Measurements from ENCODE around the gene FGF18. TPM values are rescaled to one million over a fixed set of nuclear protein-coding genes. Genes with fewer than 3 reads are reported as not detected.
"Not testable (repeated sequence)": the region's sequence is repeated elsewhere in the genome, so short reads cannot be mapped to it uniquely, and the experiment has no call there.

Gene FGF18
- total and polyA plus RNA-seq, 2 experiments from 2014 or later = 0.56 to 0.86 TPM

DNA sequence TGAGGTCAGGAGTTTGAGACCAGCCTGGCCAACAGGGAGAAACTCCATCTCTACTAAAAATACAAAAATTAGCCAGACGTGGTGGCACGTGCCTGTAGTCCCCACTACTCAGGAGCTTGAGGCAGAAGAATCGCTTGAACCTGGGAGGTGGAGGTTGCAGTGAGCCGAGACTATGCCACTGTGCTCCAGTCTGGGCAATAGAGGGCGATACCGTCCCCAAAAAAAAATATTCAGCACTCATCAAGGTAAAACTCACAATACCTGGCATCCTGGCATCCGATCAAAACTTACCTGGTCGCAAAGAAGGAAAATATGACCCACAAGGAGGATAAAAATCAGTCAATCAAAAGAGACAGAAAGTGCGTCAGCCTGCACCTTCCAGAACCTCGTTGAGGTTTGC, 48.6 kb upstream of the FGF18 start:
- H3K4me1 Mint-ChIP-seq; H3K9me2 ChIP-seq (ENCODE audit: insufficient read depth); H3K4me1 ChIP-seq (ENCODE audit: insufficient read depth); H3K27ac Mint-ChIP-seq; H2AFZ ChIP-seq; H3K79me2 ChIP-seq (replicated peaks; ENCODE audit: insufficient read depth); H4K20me1 ChIP-seq (replicated peaks; ENCODE audit: insufficient read depth); H3K27me3 ChIP-seq (ENCODE audit: insufficient read depth); H3K36me3 Mint-ChIP-seq (ENCODE audit: low read depth); H3K27ac ChIP-seq (ENCODE audit: low read depth); H3K4me2 ChIP-seq; H3K36me3 ChIP-seq (ENCODE audit: insufficient read depth); H3F3A ChIP-seq (replicated peaks; ENCODE audit: low read depth); H3K4me3 Mint-ChIP-seq; H3K9me3 Mint-ChIP-seq; H3K4me3 ChIP-seq: not testable (repeated sequence)
- TF ChIP-seq, protein P1, sequence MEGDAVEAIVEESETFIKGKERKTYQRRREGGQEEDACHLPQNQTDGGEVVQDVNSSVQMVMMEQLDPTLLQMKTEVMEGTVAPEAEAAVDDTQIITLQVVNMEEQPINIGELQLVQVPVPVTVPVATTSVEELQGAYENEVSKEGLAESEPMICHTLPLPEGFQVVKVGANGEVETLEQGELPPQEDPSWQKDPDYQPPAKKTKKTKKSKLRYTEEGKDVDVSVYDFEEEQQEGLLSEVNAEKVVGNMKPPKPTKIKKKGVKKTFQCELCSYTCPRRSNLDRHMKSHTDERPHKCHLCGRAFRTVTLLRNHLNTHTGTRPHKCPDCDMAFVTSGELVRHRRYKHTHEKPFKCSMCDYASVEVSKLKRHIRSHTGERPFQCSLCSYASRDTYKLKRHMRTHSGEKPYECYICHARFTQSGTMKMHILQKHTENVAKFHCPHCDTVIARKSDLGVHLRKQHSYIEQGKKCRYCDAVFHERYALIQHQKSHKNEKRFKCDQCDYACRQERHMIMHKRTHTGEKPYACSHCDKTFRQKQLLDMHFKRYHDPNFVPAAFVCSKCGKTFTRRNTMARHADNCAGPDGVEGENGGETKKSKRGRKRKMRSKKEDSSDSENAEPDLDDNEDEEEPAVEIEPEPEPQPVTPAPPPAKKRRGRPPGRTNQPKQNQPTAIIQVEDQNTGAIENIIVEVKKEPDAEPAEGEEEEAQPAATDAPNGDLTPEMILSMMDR (conservative IDR thresholded peaks at IDR 0.05; ENCODE audit: low read depth in 2 of 2) = peak; percentile 53 to 54
- peak; percentile 82 for ATAC-seq
- peaks cover 11% of the 10 kb centered on the region for H3K27me3 Mint-ChIP-seq (ENCODE audit: insufficient read depth, low read depth, poor library complexity)
- peak; percentile 41 for DNase-seq (ENCODE audit: low spot score)

- no peaks in the 10 kb centered on the region for H3K9me2 ChIP-seq (ENCODE audit: insufficient read depth)
- no peaks in the 10 kb centered on the region for H3K79me2 ChIP-seq (replicated peaks; ENCODE audit: insufficient read depth)
- Mint-ChIP-seq H3K4me1 (no peaks in the 10 kb centered on the region), H3K9me3 (0 out of 3 replicates have a peak, but pooled peaks cover 3% of the 10 kb centered on the region), H3K36me3 (ENCODE audit: low read depth) (no peaks in the 10 kb centered on the region), H3K4me3 (no peak overlapping the region), H3K27me3 (ENCODE audit: insufficient read depth, low read depth, poor library complexity) (peaks cover 11% of the 10 kb centered on the region), H3K27ac (no peak overlapping the region)
- no peaks in the 10 kb centered on the region for H4K20me1 ChIP-seq (replicated peaks; ENCODE audit: insufficient read depth)
- H3K4me1 ChIP-seq (ENCODE audit: insufficient read depth) = no peaks in the 10 kb centered on the region
- no peaks in the 10 kb centered on the region for H3K27me3 ChIP-seq (ENCODE audit: insufficient read depth)
- no peak overlapping the region for H3K4me3 ChIP-seq
- no peak overlapping the region for H3K27ac ChIP-seq (ENCODE audit: low read depth)
- no peak overlapping the region for H2AFZ ChIP-seq
- DNase-seq (ENCODE audit: low spot score) = no peak
- H3K36me3 ChIP-seq (ENCODE audit: insufficient read depth) = no peaks in the 10 kb centered on the region
- no peaks in the 10 kb centered on the region for H3F3A ChIP-seq (replicated peaks; ENCODE audit: low read depth)
- no peak overlapping the region for H3K4me2 ChIP-seq
- peak; percentile 36 for ATAC-seq
- TF ChIP-seq EZH2 (IDR thresholded peaks at IDR 0.05; ENCODE audit: low read depth, unreplicated experiment) = no peak
- TF ChIP-seq, protein P2, sequence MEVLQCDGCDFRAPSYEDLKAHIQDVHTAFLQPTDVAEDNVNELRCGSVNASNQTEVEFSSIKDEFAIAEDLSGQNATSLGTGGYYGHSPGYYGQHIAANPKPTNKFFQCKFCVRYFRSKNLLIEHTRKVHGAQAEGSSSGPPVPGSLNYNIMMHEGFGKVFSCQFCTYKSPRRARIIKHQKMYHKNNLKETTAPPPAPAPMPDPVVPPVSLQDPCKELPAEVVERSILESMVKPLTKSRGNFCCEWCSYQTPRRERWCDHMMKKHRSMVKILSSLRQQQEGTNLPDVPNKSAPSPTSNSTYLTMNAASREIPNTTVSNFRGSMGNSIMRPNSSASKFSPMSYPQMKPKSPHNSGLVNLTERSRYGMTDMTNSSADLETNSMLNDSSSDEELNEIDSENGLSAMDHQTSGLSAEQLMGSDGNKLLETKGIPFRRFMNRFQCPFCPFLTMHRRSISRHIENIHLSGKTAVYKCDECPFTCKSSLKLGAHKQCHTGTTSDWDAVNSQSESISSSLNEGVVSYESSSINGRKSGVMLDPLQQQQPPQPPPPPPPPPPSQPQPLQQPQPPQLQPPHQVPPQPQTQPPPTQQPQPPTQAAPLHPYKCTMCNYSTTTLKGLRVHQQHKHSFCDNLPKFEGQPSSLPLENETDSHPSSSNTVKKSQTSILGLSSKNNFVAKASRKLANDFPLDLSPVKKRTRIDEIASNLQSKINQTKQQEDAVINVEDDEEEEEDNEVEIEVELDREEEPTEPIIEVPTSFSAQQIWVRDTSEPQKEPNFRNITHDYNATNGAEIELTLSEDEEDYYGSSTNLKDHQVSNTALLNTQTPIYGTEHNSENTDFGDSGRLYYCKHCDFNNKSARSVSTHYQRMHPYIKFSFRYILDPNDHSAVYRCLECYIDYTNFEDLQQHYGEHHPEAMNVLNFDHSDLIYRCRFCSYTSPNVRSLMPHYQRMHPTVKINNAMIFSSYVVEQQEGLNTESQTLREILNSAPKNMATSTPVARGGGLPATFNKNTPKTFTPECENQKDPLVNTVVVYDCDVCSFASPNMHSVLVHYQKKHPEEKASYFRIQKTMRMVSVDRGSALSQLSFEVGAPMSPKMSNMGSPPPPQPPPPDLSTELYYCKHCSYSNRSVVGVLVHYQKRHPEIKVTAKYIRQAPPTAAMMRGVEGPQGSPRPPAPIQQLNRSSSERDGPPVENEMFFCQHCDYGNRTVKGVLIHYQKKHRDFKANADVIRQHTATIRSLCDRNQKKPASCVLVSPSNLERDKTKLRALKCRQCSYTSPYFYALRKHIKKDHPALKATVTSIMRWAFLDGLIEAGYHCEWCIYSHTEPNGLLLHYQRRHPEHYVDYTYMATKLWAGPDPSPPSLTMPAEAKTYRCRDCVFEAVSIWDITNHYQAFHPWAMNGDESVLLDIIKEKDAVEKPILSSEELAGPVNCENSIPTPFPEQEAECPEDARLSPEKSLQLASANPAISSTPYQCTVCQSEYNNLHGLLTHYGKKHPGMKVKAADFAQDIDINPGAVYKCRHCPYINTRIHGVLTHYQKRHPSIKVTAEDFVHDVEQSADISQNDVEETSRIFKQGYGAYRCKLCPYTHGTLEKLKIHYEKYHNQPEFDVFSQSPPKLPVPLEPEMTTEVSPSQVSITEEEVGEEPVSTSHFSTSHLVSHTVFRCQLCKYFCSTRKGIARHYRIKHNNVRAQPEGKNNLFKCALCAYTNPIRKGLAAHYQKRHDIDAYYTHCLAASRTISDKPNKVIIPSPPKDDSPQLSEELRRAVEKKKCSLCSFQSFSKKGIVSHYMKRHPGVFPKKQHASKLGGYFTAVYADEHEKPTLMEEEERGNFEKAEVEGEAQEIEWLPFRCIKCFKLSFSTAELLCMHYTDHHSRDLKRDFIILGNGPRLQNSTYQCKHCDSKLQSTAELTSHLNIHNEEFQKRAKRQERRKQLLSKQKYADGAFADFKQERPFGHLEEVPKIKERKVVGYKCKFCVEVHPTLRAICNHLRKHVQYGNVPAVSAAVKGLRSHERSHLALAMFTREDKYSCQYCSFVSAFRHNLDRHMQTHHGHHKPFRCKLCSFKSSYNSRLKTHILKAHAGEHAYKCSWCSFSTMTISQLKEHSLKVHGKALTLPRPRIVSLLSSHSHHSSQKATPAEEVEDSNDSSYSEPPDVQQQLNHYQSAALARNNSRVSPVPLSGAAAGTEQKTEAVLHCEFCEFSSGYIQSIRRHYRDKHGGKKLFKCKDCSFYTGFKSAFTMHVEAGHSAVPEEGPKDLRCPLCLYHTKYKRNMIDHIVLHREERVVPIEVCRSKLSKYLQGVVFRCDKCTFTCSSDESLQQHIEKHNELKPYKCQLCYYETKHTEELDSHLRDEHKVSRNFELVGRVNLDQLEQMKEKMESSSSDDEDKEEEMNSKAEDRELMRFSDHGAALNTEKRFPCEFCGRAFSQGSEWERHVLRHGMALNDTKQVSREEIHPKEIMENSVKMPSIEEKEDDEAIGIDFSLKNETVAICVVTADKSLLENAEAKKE (CRISPR knock-in tag; IDR thresholded peaks at IDR 0.05) = no peak
- TF ChIP-seq, protein P1 (conservative IDR thresholded peaks at IDR 0.05; ENCODE audit: low read depth in 2 of 2) = no peak
- TF ChIP-seq CREB1 (CRISPR knock-in tag; IDR thresholded peaks at IDR 0.05; ENCODE audit: low read depth) = no peak
- TF ChIP-seq STAT1 (IDR thresholded peaks at IDR 0.05; ENCODE audit: unreplicated experiment) = no peak
- no peak for TF ChIP-seq EZH2phosphoT487 (IDR thresholded peaks at IDR 0.05; ENCODE audit: unreplicated experiment)
- no peak for TF ChIP-seq POLR2AphosphoS5 (IDR thresholded peaks at IDR 0.05; ENCODE audit: low read depth)
- no peak for TF ChIP-seq REST (IDR thresholded peaks at IDR 0.05; ENCODE audit: unreplicated experiment)
These were observed 48.1 kb upstream of the FGF18 start for GRCh38 chr5:171371326-171371725.
